Osteoblast (primary cell): ENCODE measurements around the gene CYP11A1. TPM values are rescaled to one million over a fixed set of nuclear protein-coding genes. Genes with fewer than 3 reads are reported as not detected.

Experiments
- DNase-seq: peaks from one replicate; pipeline ENCODE4 v3.0.0; 2011; ENCODE audit warnings: low spot score, mixed read lengths; ENCODE audit not compliant: insufficient read length; ENCODE audit errors: missing footprints
- H2AFZ ChIP-seq: 2 replicates; pipeline ENCODE4 v1.6.0; 2011; ENCODE audit warnings: mild to moderate bottlenecking, low read length
- H3K27ac ChIP-seq: 2 replicates; pipeline ENCODE4 v1.5.1; 2011; ENCODE audit warnings: mild to moderate bottlenecking, low read depth, low read length, moderate library complexity
- H3K27me3 ChIP-seq: 2 replicates; pipeline ENCODE4 v1.6.0; 2012; ENCODE audit warnings: mild to moderate bottlenecking, control low read depth, inconsistent platforms, low read length, moderate library complexity; ENCODE audit not compliant: insufficient read depth
- H3K36me3 ChIP-seq: 2 replicates; pipeline ENCODE4 v1.5.1; 2011; ENCODE audit warnings: mild to moderate bottlenecking, low read length, control low read depth, moderate library complexity; ENCODE audit not compliant: insufficient read depth
- H3K4me1 ChIP-seq: 2 replicates; pipeline ENCODE4 v1.5.1; 2011; ENCODE audit warnings: mild to moderate bottlenecking, low read length, control low read depth, moderate library complexity; ENCODE audit not compliant: insufficient read depth
- H3K4me2 ChIP-seq: 2 replicates; pipeline ENCODE4 v1.6.0; 2011; ENCODE audit warnings: mild to moderate bottlenecking, low read length; ENCODE audit not compliant: insufficient read depth
- H3K4me3 ChIP-seq: fragments of 200-600 bp; sonication (generic); 3 replicates; pipeline ENCODE4 v1.5.1; 2012; ENCODE audit warnings: mild to moderate bottlenecking, low read length, inconsistent platforms; ENCODE audit not compliant: insufficient read depth
- H3K79me2 ChIP-seq: 2 replicates; pipeline ENCODE4 v1.6.0; 2012; ENCODE audit warnings: mild to moderate bottlenecking, low read length, control low read depth, inconsistent platforms; ENCODE audit not compliant: insufficient read depth
- H3K9me3 ChIP-seq: 2 replicates; pipeline ENCODE4 v1.5.1; 2011; ENCODE audit warnings: low read depth, low read length, control low read depth
- H4K20me1 ChIP-seq: 2 replicates; pipeline ENCODE4 v1.6.0; 2012; ENCODE audit warnings: mild to moderate bottlenecking, low read length, control low read depth; ENCODE audit not compliant: insufficient read depth
- CTCF ChIP-seq: IDR thresholded peaks from 2 replicates; pipeline ENCODE4 v1.5.1; 2011; ENCODE audit warnings: mild to moderate bottlenecking, low read depth, low read length, moderate library complexity; ENCODE audit errors: extremely low read depth
- total RNA-seq: library from RNA; depleted of rRNA; stranded (reverse); fragments of >200 nt; gene quantifications from 2 replicates; pipeline ENCODE4 v1.2.3, GENCODE V29; 2012

The CYP11A1 gene
- total RNA-seq, 1 donor: 1.4 TPM

- peaks cover 16% of the 10 kb centered on the region for H3K4me1 ChIP-seq
- no peak for TF ChIP-seq CTCF
- no peak overlapping the region for H2AFZ ChIP-seq
- no peaks in the 10 kb centered on the region for H4K20me1 ChIP-seq
- no peaks in the 10 kb centered on the region for H3K9me3 ChIP-seq
- DNase-seq: no peak
- no peaks in the 10 kb centered on the region for H3K79me2 ChIP-seq
- H3K27ac ChIP-seq: no peak overlapping the region
- no peak overlapping the region for H3K4me2 ChIP-seq
- H3K27me3 ChIP-seq: peaks cover 5% of the 10 kb centered on the region
- H3K4me3 ChIP-seq: no peak overlapping the region
- no peaks in the 10 kb centered on the region for H3K36me3 ChIP-seq
These were observed 32.0 kb downstream of the CYP11A1 start for GRCh38 chr15:74335396-74335795.

GRCh38 chr15:74334127-74334526 lies 33.3 kb downstream of the CYP11A1 start:
- Histone ChIP-seq H3K9me3 (no peaks in the 10 kb centered on the region), H3K36me3 (no peaks in the 10 kb centered on the region), H3K27me3 (peaks cover 5% of the 10 kb centered on the region), H3K27ac (no peak overlapping the region), H4K20me1 (no peaks in the 10 kb centered on the region), H3K4me2 (no peak overlapping the region), H3K4me3 (no peak overlapping the region), H3K79me2 (no peaks in the 10 kb centered on the region), H3K4me1 (peaks cover 10% of the 10 kb centered on the region), H2AFZ (no peak overlapping the region)
- DNase-seq: no peak
- TF ChIP-seq CTCF: no peak

GRCh38 chr15:74333662-74334061 lies 33.8 kb downstream of the CYP11A1 start:
- H3K4me3 ChIP-seq: no peak overlapping the region
- peaks cover 10% of the 10 kb centered on the region for H3K4me1 ChIP-seq
- no peaks in the 10 kb centered on the region for H3K36me3 ChIP-seq
- H3K27me3 ChIP-seq: peaks cover 5% of the 10 kb centered on the region
- no peaks in the 10 kb centered on the region for H3K9me3 ChIP-seq
- H2AFZ ChIP-seq: no peak overlapping the region
- H3K4me2 ChIP-seq: no peak overlapping the region
- TF ChIP-seq CTCF: no peak
- H3K27ac ChIP-seq: no peak overlapping the region
- no peaks in the 10 kb centered on the region for H3K79me2 ChIP-seq
- H4K20me1 ChIP-seq: no peaks in the 10 kb centered on the region
- DNase-seq: no peak

- no peak overlapping the region for H3K4me3 ChIP-seq
- no peak overlapping the region for H2AFZ ChIP-seq
- no peak for TF ChIP-seq CTCF
- no peak overlapping the region for H3K4me2 ChIP-seq
- peaks cover 10% of the 10 kb centered on the region for H3K4me1 ChIP-seq
- no peaks in the 10 kb centered on the region for H3K79me2 ChIP-seq
- peaks cover 5% of the 10 kb centered on the region for H3K27me3 ChIP-seq
- DNase-seq: no peak
- no peaks in the 10 kb centered on the region for H3K36me3 ChIP-seq
- no peaks in the 10 kb centered on the region for H3K9me3 ChIP-seq
- no peaks in the 10 kb centered on the region for H4K20me1 ChIP-seq
- no peak overlapping the region for H3K27ac ChIP-seq
These were observed 34.4 kb downstream of the CYP11A1 start for GRCh38 chr15:74333093-74333492.
